Measurements from ENCODE around the gene GFOD1. TPM values are rescaled to one million over a fixed set of nuclear protein-coding genes. Genes with fewer than 3 reads are reported as not detected.

GFOD1 gene
- polyA plus RNA-seq, 1 of the 3 experiments (the other 2 are of a cell fraction): 1.6 TPM

DNA sequence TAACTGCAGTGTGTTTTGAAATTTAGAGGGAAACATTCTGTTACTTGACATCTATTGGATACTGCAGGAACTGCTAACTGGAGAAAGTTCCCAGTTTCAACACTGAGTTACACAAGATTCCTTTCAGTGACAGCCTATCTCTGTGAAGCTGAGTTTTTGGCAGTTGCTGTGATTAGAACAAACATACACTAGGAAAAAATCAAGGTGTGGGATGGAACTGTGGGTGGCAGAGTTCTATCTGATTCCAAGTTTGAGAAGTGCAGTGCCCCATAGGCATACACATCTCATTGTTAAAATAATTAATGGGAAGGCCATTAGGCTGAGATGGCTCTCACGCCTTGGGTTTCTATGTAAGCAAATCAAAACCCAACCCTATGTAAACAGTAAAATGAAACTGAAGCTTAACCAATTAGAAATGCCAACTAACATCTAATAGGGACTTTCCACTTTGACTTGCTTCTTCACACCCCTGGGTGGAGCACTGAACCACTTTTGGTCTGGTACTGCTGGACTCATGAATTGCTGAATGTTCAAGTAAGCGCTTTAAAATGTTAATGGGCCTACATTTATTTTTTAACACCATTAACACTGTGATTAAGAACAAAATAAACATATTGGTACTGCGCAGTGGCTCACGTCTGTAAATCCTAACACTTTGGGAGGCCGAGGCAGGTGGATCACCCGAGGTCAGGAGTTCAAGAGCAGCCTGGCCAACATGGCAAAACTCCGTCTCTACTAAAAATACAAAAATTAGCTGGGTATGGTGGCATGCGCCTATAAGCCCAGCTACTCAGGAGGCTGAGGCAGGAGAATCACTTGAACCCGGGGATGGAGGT lies 103.9 kb downstream of the GFOD1 start:
- Histone ChIP-seq H3K36me3 (replicated peaks in 1 of 2; ENCODE audit: control insufficient read depth in 1 of 2, insufficient read depth in 2 of 2, low read length in 1 of 2) (no peaks in the 10 kb centered on the region), H4K20me1 (ENCODE audit: insufficient read depth) (no peaks in the 10 kb centered on the region), H2AFZ (ENCODE audit: low read depth) (no peak overlapping the region), H3K9ac (no peak overlapping the region), H3K4me3 (ENCODE audit: low read depth in 2 of 2, low read length in 1 of 2) (no peak overlapping the region), H3K79me2 (ENCODE audit: insufficient read depth) (no peaks in the 10 kb centered on the region), H3K27ac (ENCODE audit: low read depth in 2 of 2, low read length in 1 of 2) (no peak overlapping the region), H3K9me2 (no peaks in the 10 kb centered on the region), H3K27me3 (ENCODE audit: insufficient read depth) (no peaks in the 10 kb centered on the region), H3K4me2 (no peak overlapping the region), H3K9me3 (no peaks in the 10 kb centered on the region), H3F3A (replicated peaks; ENCODE audit: insufficient read depth) (no peaks in the 10 kb centered on the region), H3K4me1 (ENCODE audit: control insufficient read depth in 1 of 2, insufficient read depth in 2 of 2, low read depth in 1 of 2, low read length in 1 of 2) (peaks cover 0 to 20% of the 10 kb centered on the region in 2 experiments; a peak in 1 of 4 replicates)
- POLR2A ChIA-PET: no interaction called here
- no peak for DNase-seq
- CTCF ChIA-PET: interaction anchor here (1.0 kb wide), 1 partner anchor 16 kb away, joined by 3 read pairs; no protein-coding TSS in a partner anchor
- WGBS (ENCODE audit: low lambda C conversion rate): 75% methylated on average over 7 of the region's 9 CpGs
- TF ChIP-seq POLR2AphosphoS5 (IDR thresholded peaks at IDR 0.05; ENCODE audit: low read depth, low read length) (no peak), FOXJ3 (CRISPR knock-in tag; IDR thresholded peaks at IDR 0.05) (no peak), SIN3A (IDR thresholded peaks at IDR 0.05; ENCODE audit: borderline replicate concordance, low read depth, low read length) (no peak), FOSL2 (IDR thresholded peaks at IDR 0.05; ENCODE audit: borderline replicate concordance, low read depth) (no peak), JUND (IDR thresholded peaks at IDR 0.05) (no peak), RAD21 (IDR thresholded peaks at IDR 0.05; ENCODE audit: low read length) (no peak), YY1 (IDR thresholded peaks at IDR 0.05; ENCODE audit: low read depth) (no peak), EZH2phosphoT487 (IDR thresholded peaks at IDR 0.05; ENCODE audit: borderline replicate concordance, low read depth) (no peak), TEAD4 (IDR thresholded peaks at IDR 0.05; ENCODE audit: borderline replicate concordance, insufficient read depth) (no peak)

DNA sequence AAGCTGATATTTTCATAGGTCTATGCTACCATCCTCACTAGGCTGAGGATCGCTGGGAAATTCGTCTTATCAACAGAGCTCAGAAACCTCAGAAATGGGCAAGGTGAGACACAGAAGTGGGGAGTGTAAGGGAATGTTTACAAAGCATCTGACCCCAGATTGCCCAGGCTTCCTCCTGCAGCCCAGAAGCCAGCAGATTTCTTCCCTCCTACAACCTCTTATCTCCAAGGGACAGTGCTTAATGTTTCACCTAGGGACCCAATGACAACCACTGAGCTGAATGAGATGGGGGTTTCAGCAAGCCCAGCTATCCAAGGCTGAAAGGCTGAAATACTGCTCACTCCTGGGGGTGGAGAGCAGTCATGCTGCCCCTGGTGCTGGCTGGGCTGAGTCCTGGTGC lies 106.6 kb downstream of the GFOD1 start:
- Histone ChIP-seq H3K9me3 (no peaks in the 10 kb centered on the region), H4K20me1 (ENCODE audit: insufficient read depth) (no peaks in the 10 kb centered on the region), H3K27me3 (ENCODE audit: insufficient read depth) (no peaks in the 10 kb centered on the region), H3F3A (replicated peaks; ENCODE audit: insufficient read depth) (no peaks in the 10 kb centered on the region), H3K79me2 (ENCODE audit: insufficient read depth) (no peaks in the 10 kb centered on the region), H3K4me2 (no peak overlapping the region), H3K9me2 (no peaks in the 10 kb centered on the region), H3K27ac (ENCODE audit: low read depth in 2 of 2, low read length in 1 of 2) (no peak overlapping the region), H3K4me3 (ENCODE audit: low read depth in 2 of 2, low read length in 1 of 2) (no peak overlapping the region), H3K9ac (no peak overlapping the region), H2AFZ (ENCODE audit: low read depth) (no peak overlapping the region), H3K4me1 (ENCODE audit: control insufficient read depth in 1 of 2, insufficient read depth in 2 of 2, low read depth in 1 of 2, low read length in 1 of 2) (peaks cover 0 to 20% of the 10 kb centered on the region in 2 experiments; a peak in 1 of 4 replicates), H3K36me3 (replicated peaks in 1 of 2; ENCODE audit: control insufficient read depth in 1 of 2, insufficient read depth in 2 of 2, low read length in 1 of 2) (no peaks in the 10 kb centered on the region)
- no peak for TF ChIP-seq JUND (IDR thresholded peaks at IDR 0.05)
- no peak for TF ChIP-seq FOSL2 (IDR thresholded peaks at IDR 0.05; ENCODE audit: borderline replicate concordance, low read depth)
- TF ChIP-seq ELF1 (IDR thresholded peaks at IDR 0.05): no peak
- no peak for TF ChIP-seq EZH2phosphoT487 (IDR thresholded peaks at IDR 0.05; ENCODE audit: borderline replicate concordance, low read depth)
- CTCF ChIA-PET: interaction anchor here (2.2 kb wide), 1 partner anchor 25 kb away, joined by 5 read pairs; no protein-coding TSS in a partner anchor
- WGBS (ENCODE audit: low lambda C conversion rate): 89% methylated on average over 2 of the region's 2 CpGs
- no peak for DNase-seq
- POLR2A ChIA-PET: no interaction called here
